ENCODE data around the gene FMN1. TPM values are rescaled to one million over a fixed set of nuclear protein-coding genes. Genes with fewer than 3 reads are reported as not detected.

Gene FMN1
- total and polyA plus RNA-seq, 2 of the 13 experiments (the other 11 are each of a cell fraction or from before 2014, with no cell fraction given), result 0.20 to 0.60 TPM

DNA sequence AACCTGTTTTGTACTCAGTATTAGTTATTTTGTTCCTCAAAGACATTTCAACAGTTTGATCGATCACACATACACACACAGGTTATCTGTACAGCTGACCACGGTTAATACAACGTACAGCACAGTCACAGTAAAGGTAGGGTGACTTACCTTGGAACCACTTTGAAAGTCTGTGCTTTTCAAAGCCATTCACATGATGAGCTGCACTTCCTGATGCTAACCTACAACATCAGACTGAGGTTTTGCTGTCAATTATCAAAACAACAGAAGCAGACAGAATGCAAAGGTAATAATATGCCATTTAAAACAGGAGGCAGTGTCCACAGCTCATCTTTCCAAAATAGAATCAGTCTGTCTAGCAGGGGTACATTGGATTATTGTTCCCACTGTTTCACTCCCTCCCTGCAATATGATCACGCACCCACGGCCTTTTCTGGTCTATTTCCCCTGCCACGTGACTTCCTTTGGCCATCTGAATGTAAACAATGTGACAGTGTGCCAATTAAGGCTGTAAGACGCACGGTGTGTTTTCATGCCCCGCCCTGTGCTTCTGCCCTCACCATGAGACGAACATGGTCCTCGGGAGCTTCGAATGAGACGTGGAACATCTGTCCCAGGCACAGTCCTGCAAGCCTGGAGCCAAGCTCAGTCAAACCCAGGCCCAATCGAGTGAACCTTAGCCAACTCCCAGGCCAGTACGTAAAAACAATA is 102.4 kb downstream of the FMN1 start:
- no peak for DNase-seq (ENCODE audit: low spot score)
- in situ Hi-C loops (cut with HindIII; ENCODE audit: extremely low pct_ligation_motif_present, low pct_unique_long_range_greater_than_20kb) (no loop called here), intact Hi-C loops (cut with micrococcal nuclease; ENCODE audit: unreplicated experiment) (loop anchor here (10.0 kb wide), 1 partner anchor 1637 kb away; no protein-coding TSS in a partner anchor)
- no peak for FAIRE-seq
- no TSS peak for BruUV-seq (replicated peaks)
- ATAC-seq, result no peak
- POLR2A ChIA-PET, result no interaction called here
- no peaks in the 10 kb centered on the region for H3K36me3 ChIP-seq (replicated peaks in 1 of 2; ENCODE audit: control insufficient read depth in 1 of 2, insufficient read depth in 2 of 2, low read length in 2 of 2)
- no peak for TF ChIP-seq ZSCAN21 (CRISPR knock-in tag; IDR thresholded peaks at IDR 0.05; ENCODE audit: borderline replicate concordance)
- TF ChIP-seq SMAD1 (CRISPR knock-in tag; IDR thresholded peaks at IDR 0.05; ENCODE audit: borderline replicate concordance, low read depth), result no peak
- no peak for TF ChIP-seq ZNF7 (CRISPR knock-in tag; IDR thresholded peaks at IDR 0.05)
- no peak for TF ChIP-seq ZIK1 (CRISPR knock-in tag; IDR thresholded peaks at IDR 0.05; ENCODE audit: borderline replicate concordance, low read depth)
- no peak for TF ChIP-seq PHF20 (CRISPR knock-in tag; IDR thresholded peaks at IDR 0.05)
- TF ChIP-seq, protein P1, sequence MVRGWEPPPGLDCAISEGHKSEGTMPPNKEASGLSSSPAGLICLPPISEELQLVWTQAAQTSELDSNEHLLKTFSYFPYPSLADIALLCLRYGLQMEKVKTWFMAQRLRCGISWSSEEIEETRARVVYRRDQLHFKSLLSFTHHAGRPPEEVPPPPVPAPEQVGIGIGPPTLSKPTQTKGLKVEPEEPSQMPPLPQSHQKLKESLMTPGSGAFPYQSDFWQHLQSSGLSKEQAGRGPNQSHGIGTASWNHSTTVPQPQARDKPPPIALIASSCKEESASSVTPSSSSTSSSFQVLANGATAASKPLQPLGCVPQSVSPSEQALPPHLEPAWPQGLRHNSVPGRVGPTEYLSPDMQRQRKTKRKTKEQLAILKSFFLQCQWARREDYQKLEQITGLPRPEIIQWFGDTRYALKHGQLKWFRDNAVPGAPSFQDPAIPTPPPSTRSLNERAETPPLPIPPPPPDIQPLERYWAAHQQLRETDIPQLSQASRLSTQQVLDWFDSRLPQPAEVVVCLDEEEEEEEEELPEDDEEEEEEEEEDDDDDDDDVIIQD (CRISPR knock-in tag; IDR thresholded peaks at IDR 0.05; ENCODE audit: low read depth), result no peak
- TF ChIP-seq, protein P2, sequence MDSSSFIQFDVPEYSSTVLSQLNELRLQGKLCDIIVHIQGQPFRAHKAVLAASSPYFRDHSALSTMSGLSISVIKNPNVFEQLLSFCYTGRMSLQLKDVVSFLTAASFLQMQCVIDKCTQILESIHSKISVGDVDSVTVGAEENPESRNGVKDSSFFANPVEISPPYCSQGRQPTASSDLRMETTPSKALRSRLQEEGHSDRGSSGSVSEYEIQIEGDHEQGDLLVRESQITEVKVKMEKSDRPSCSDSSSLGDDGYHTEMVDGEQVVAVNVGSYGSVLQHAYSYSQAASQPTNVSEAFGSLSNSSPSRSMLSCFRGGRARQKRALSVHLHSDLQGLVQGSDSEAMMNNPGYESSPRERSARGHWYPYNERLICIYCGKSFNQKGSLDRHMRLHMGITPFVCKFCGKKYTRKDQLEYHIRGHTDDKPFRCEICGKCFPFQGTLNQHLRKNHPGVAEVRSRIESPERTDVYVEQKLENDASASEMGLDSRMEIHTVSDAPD (CRISPR knock-in tag; IDR thresholded peaks at IDR 0.05), result no peak
- TF ChIP-seq ZFP1 (CRISPR knock-in tag; IDR thresholded peaks at IDR 0.05), result no peak
- TF ChIP-seq, protein P3, sequence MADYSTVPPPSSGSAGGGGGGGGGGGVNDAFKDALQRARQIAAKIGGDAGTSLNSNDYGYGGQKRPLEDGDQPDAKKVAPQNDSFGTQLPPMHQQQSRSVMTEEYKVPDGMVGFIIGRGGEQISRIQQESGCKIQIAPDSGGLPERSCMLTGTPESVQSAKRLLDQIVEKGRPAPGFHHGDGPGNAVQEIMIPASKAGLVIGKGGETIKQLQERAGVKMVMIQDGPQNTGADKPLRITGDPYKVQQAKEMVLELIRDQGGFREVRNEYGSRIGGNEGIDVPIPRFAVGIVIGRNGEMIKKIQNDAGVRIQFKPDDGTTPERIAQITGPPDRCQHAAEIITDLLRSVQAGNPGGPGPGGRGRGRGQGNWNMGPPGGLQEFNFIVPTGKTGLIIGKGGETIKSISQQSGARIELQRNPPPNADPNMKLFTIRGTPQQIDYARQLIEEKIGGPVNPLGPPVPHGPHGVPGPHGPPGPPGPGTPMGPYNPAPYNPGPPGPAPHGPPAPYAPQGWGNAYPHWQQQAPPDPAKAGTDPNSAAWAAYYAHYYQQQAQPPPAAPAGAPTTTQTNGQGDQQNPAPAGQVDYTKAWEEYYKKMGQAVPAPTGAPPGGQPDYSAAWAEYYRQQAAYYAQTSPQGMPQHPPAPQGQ (CRISPR knock-in tag; IDR thresholded peaks at IDR 0.05; ENCODE audit: borderline replicate concordance), result no peak
- TF ChIP-seq RFX3 (CRISPR knock-in tag; IDR thresholded peaks at IDR 0.05), result no peak
- no peak for TF ChIP-seq TGIF2 (CRISPR knock-in tag; IDR thresholded peaks at IDR 0.05)
- no peak for TF ChIP-seq HMG20A (CRISPR knock-in tag; IDR thresholded peaks at IDR 0.05; ENCODE audit: borderline replicate concordance)
- TF ChIP-seq, protein P4, sequence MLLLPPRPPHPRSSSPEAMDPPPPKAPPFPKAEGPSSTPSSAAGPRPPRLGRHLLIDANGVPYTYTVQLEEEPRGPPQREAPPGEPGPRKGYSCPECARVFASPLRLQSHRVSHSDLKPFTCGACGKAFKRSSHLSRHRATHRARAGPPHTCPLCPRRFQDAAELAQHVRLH (CRISPR knock-in tag; IDR thresholded peaks at IDR 0.05; ENCODE audit: borderline replicate concordance, low read depth), result no peak
- TF ChIP-seq, protein P5, sequence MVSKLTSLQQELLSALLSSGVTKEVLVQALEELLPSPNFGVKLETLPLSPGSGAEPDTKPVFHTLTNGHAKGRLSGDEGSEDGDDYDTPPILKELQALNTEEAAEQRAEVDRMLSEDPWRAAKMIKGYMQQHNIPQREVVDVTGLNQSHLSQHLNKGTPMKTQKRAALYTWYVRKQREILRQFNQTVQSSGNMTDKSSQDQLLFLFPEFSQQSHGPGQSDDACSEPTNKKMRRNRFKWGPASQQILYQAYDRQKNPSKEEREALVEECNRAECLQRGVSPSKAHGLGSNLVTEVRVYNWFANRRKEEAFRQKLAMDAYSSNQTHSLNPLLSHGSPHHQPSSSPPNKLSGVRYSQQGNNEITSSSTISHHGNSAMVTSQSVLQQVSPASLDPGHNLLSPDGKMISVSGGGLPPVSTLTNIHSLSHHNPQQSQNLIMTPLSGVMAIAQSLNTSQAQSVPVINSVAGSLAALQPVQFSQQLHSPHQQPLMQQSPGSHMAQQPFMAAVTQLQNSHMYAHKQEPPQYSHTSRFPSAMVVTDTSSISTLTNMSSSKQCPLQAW (CRISPR knock-in tag; IDR thresholded peaks at IDR 0.05), result no peak
- H3K4me1 ChIP-seq (ENCODE audit: insufficient read depth, low read length), result no peaks in the 10 kb centered on the region
- no peaks in the 10 kb centered on the region for H3K79me2 ChIP-seq (ENCODE audit: insufficient read depth, low read length)
- no peak overlapping the region for H3K9ac ChIP-seq (ENCODE audit: insufficient read depth, low read depth, low read length)
- H4K20me1 ChIP-seq (ENCODE audit: insufficient read depth, low read length), result no peaks in the 10 kb centered on the region
- WGBS (ENCODE audit: low lambda C conversion rate), result 19% methylated on average over 12 of the region's 15 CpGs
- no peaks in the 10 kb centered on the region; a peak in 2 of 5 replicates for H3K27me3 ChIP-seq (ENCODE audit: control insufficient read depth in 1 of 2, insufficient read depth in 2 of 2, low read length in 2 of 2)
- H3K4me2 ChIP-seq (ENCODE audit: low read depth, low read length), result no peak overlapping the region
- CTCF ChIA-PET (ENCODE audit: low intra/inter-chr PET ratio, low total read pairs), result no interaction called here
- H2AFZ ChIP-seq (ENCODE audit: low read length), result no peak overlapping the region
- H3K9me3 ChIP-seq (ENCODE audit: low read length), result no peaks in the 10 kb centered on the region
- H3K27ac ChIP-seq (ENCODE audit: extremely low read length, insufficient read depth, low read length), result no peak overlapping the region
- no peak overlapping the region for H3K4me3 ChIP-seq (replicated peaks in 1 of 3; ENCODE audit: insufficient read depth in 1 of 3, low read depth in 2 of 3, low read length in 3 of 3)

Data from HepG2 (cell line).